Calu3 (cell line): Measurements from ENCODE around the gene CCDC150. TPM values are rescaled to one million over a fixed set of nuclear protein-coding genes. Genes with fewer than 3 reads are reported as not detected.

Experiments
- BruUV-seq: library from RNA; stranded (reverse); fragments of 400-500 nt; replicated peaks from 2 replicates; lab custom pipeline; 2021; lab: Mats Ljungman, UMichigan
- CTCF ChIA-PET: fragments of 300-600 bp; sonication (Branson Sonifier 250); formaldehyde crosslinking; loops from one replicate; lab custom pipeline; 2022; ENCODE audit warnings: antibody characterized with exemption; lab: Charles Lee
- DNase-seq: peaks from one replicate; pipeline ENCODE4 v3.0.0; 2022
- H3K27ac Mint-ChIP-seq: one replicate; pipeline ENCODE4 v1.8.0; 2022; ENCODE audit warnings: mixed read lengths; ENCODE audit not compliant: unreplicated experiment
- H3K27me3 Mint-ChIP-seq: one replicate; pipeline ENCODE4 v1.8.0; 2022; ENCODE audit warnings: mixed read lengths; ENCODE audit not compliant: unreplicated experiment
- H3K36me3 Mint-ChIP-seq: one replicate; pipeline ENCODE4 v1.8.0; 2022; ENCODE audit warnings: mild to moderate bottlenecking, moderate library complexity, mixed read lengths; ENCODE audit not compliant: insufficient read depth, unreplicated experiment
- H3K4me1 Mint-ChIP-seq: one replicate; pipeline ENCODE4 v1.8.0; 2022; ENCODE audit warnings: mild to moderate bottlenecking, low read depth, mixed read lengths; ENCODE audit not compliant: unreplicated experiment
- H3K4me3 Mint-ChIP-seq: one replicate; pipeline ENCODE4 v1.8.0; 2022; ENCODE audit warnings: mild to moderate bottlenecking, low read depth, moderate library complexity, mixed read lengths; ENCODE audit not compliant: unreplicated experiment
- H3K9me3 Mint-ChIP-seq: one replicate; pipeline ENCODE4 v1.8.0; 2022; ENCODE audit warnings: low read depth, mixed read lengths; ENCODE audit not compliant: unreplicated experiment
- CTCF ChIP-seq: fragments of 200-600 bp; IDR thresholded peaks from one replicate; pipeline ENCODE4 v1.8.0; 2022; ENCODE audit warnings: antibody characterized with exemption; ENCODE audit not compliant: unreplicated experiment
- intact Hi-C: fragments of 100-400 bp; cut with micrococcal nuclease; formaldehyde crosslinking; loops from one replicate; pipeline ENCODE4 v1.10.0; 2022; ENCODE audit not compliant: unreplicated experiment
- total RNA-seq: library from RNA; stranded (reverse); gene quantifications from 2 replicates; pipeline ENCODE4 v1.2.3, GENCODE V29; 2022

CCDC150 gene
- total RNA-seq, 1 experiment from 2014 or later, result 21.7 TPM

- CTCF ChIA-PET, result no interaction called here
Measured at GRCh38 chr2:196657333-196657732, 17.8 kb downstream of the CCDC150 start.

GRCh38 chr2:196659844-196660243 is 20.3 kb downstream of the CCDC150 start:
- intact Hi-C loops, result no loop called here
- no peak for TF ChIP-seq CTCF

More at GRCh38 chr2:196657333-196657732, 17.8 kb downstream of the CCDC150 start:
- Mint-ChIP-seq H3K36me3 (no peaks in the 10 kb centered on the region), H3K4me3 (no peak overlapping the region), H3K27me3 (no peaks in the 10 kb centered on the region), H3K9me3 (peaks cover 15% of the 10 kb centered on the region), H3K4me1 (no peaks in the 10 kb centered on the region), H3K27ac (no peak overlapping the region)
- TF ChIP-seq CTCF, result no peak
- no peak for DNase-seq
- BruUV-seq, result no TSS peak
- intact Hi-C loops, result no loop called here

GRCh38 chr2:196660244-196660643 is 20.7 kb downstream of the CCDC150 start:
- CTCF ChIA-PET, result no interaction called here
- Mint-ChIP-seq H3K9me3 (peaks cover 3% of the 10 kb centered on the region), H3K27ac (no peak overlapping the region), H3K27me3 (no peaks in the 10 kb centered on the region), H3K4me1 (no peaks in the 10 kb centered on the region), H3K4me3 (no peak overlapping the region), H3K36me3 (no peaks in the 10 kb centered on the region)
- BruUV-seq, result no TSS peak
- intact Hi-C loops, result no loop called here
- no peak for DNase-seq
- TF ChIP-seq CTCF, result no peak

More at GRCh38 chr2:196659844-196660243, 20.3 kb downstream of the CCDC150 start:
- Mint-ChIP-seq H3K4me1 (no peaks in the 10 kb centered on the region), H3K4me3 (no peak overlapping the region), H3K9me3 (peaks cover 3% of the 10 kb centered on the region), H3K27ac (no peak overlapping the region), H3K36me3 (no peaks in the 10 kb centered on the region), H3K27me3 (no peaks in the 10 kb centered on the region)
- no peak for DNase-seq
- no TSS peak for BruUV-seq
- CTCF ChIA-PET, result no interaction called here

GRCh38 chr2:196670342-196670741 is 30.8 kb downstream of the CCDC150 start:
- CTCF ChIA-PET, result no interaction called here
- intact Hi-C loops, result no loop called here

More at GRCh38 chr2:196670342-196670741, 30.8 kb downstream of the CCDC150 start:
- no peak overlapping the region for H3K4me3 Mint-ChIP-seq
- H3K9me3 Mint-ChIP-seq, result no peaks in the 10 kb centered on the region
- H3K36me3 Mint-ChIP-seq, result no peaks in the 10 kb centered on the region
- no TSS peak for BruUV-seq
- no peaks in the 10 kb centered on the region for H3K4me1 Mint-ChIP-seq
- H3K27ac Mint-ChIP-seq, result no peak overlapping the region
- no peaks in the 10 kb centered on the region for H3K27me3 Mint-ChIP-seq
- no peak for TF ChIP-seq CTCF
- DNase-seq, result no peak
